ENCODE measurements around the gene PARVA. TPM values are rescaled to one million over a fixed set of nuclear protein-coding genes. Genes with fewer than 3 reads are reported as not detected.

Gene PARVA
- total and polyA plus RNA-seq, 4 experiments from 2014 or later = 0.75 to 2.4 (median 1.4) TPM

- H3K9me3 ChIP-seq (ENCODE audit: control insufficient read depth in 1 of 2, low read length in 2 of 2) = no peaks in the 10 kb centered on the region
- intact Hi-C loops (cut with micrococcal nuclease) = no loop called here
- peaks cover 0 to 3% of the 10 kb centered on the region in 2 donors for H3K27me3 Mint-ChIP-seq
- H3K36me3 Mint-ChIP-seq = no peaks in the 10 kb centered on the region
- H3K4me3 Mint-ChIP-seq = no peak overlapping the region
- no peaks in the 10 kb centered on the region for H3K36me3 ChIP-seq (ENCODE audit: insufficient read depth, low read length)
- H3K4me3 ChIP-seq (ENCODE audit: low read length in 2 of 2) = no peak overlapping the region
- H3K4me1 Mint-ChIP-seq = no peaks in the 10 kb centered on the region
- no peak for DNase-seq
- POLR2A ChIA-PET (ENCODE audit: partially characterized antibody) = no interaction called here
- no peaks in the 10 kb centered on the region for H3K27me3 ChIP-seq (ENCODE audit: insufficient read depth, low read length)
- H3K9me3 Mint-ChIP-seq = no peaks in the 10 kb centered on the region
- H3K4me1 ChIP-seq (ENCODE audit: insufficient read depth, low read length) = no peaks in the 10 kb centered on the region
- CTCF ChIA-PET (ENCODE audit: partially characterized antibody) = no interaction called here
- H3K27ac Mint-ChIP-seq = no peak overlapping the region
- no peak overlapping the region for H3K27ac ChIP-seq (ENCODE audit: low read depth, low read length)
These were observed 148.2 kb downstream of the PARVA start for GRCh38 chr11:12525466-12526055.

DNA sequence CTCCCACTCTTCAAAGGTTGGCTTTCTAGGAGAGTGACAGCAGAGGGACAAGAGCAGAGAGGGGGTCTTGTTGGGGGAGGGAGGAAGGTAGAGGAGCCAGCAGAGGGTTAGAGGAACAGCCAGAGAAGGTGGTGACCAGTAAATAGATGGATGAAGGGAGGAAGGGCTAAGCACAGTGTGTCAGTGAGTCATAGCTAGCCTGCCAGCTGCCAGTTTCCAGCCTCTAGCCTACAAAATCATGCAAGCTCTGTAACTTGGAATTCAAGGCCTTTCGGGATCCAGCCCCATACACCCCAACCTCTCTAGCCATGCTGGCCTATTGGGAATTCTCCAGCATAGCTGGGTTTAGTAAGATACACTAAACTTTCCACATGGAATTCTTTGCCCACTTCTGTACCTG, 149.4 kb downstream of the PARVA start:
- no peaks in the 10 kb centered on the region for H3K4me1 ChIP-seq (ENCODE audit: insufficient read depth, low read length)
- Mint-ChIP-seq H3K9me3 (no peaks in the 10 kb centered on the region), H3K4me1 (no peaks in the 10 kb centered on the region), H3K27me3 (peaks cover 0 to 3% of the 10 kb centered on the region in 2 donors), H3K36me3 (no peaks in the 10 kb centered on the region), H3K27ac (no peak overlapping the region), H3K4me3 (no peak overlapping the region)
- POLR2A ChIA-PET (ENCODE audit: partially characterized antibody) = no interaction called here
- no peak overlapping the region for H3K4me3 ChIP-seq (ENCODE audit: low read length in 2 of 2)
- no peak for DNase-seq
- intact Hi-C loops (cut with micrococcal nuclease) = no loop called here
- H3K36me3 ChIP-seq (ENCODE audit: insufficient read depth, low read length) = no peaks in the 10 kb centered on the region
- CTCF ChIA-PET (ENCODE audit: partially characterized antibody) = no interaction called here
- no peak overlapping the region for H3K27ac ChIP-seq (ENCODE audit: low read depth, low read length)
- no peaks in the 10 kb centered on the region for H3K27me3 ChIP-seq (ENCODE audit: insufficient read depth, low read length)
- no peaks in the 10 kb centered on the region for H3K9me3 ChIP-seq (ENCODE audit: control insufficient read depth in 1 of 2, low read length in 2 of 2)

DNA sequence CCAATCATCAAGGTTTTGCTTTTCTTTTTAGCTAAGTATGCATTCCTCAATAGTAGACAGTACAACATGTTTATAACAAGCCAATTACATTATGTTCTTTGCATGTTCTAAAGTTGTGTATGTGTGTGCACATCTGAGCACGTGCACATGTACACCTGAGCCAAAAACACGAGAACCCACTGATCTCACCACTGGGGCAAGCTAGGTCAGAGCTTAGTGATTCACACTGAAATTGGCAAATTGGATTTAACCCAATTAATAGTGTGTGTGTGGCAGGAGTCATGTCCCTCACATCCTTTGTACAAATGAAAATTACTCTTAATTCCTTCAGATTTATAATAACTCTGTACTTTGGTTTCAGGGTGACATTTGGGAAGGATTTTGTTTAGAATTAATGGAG, 151.1 kb downstream of the PARVA start:
- no peaks in the 10 kb centered on the region for H3K4me1 ChIP-seq (ENCODE audit: insufficient read depth, low read length)
- H3K27me3 ChIP-seq (ENCODE audit: insufficient read depth, low read length) = no peaks in the 10 kb centered on the region
- H3K4me3 Mint-ChIP-seq = no peak overlapping the region
- no peak overlapping the region for H3K27ac ChIP-seq (ENCODE audit: low read depth, low read length)
- intact Hi-C loops (cut with micrococcal nuclease) = no loop called here
- no peaks in the 10 kb centered on the region for H3K27me3 Mint-ChIP-seq
- H3K9me3 Mint-ChIP-seq = no peaks in the 10 kb centered on the region
- no peak overlapping the region for H3K27ac Mint-ChIP-seq
- H3K4me1 Mint-ChIP-seq = no peaks in the 10 kb centered on the region
- ChIA-PET CTCF (ENCODE audit: partially characterized antibody) (no interaction called here), POLR2A (ENCODE audit: partially characterized antibody) (no interaction called here)
- no peaks in the 10 kb centered on the region for H3K9me3 ChIP-seq (ENCODE audit: control insufficient read depth in 1 of 2, low read length in 2 of 2)
- no peaks in the 10 kb centered on the region for H3K36me3 ChIP-seq (ENCODE audit: insufficient read depth, low read length)
- DNase-seq = no peak
- H3K36me3 Mint-ChIP-seq = no peaks in the 10 kb centered on the region
- no peak overlapping the region for H3K4me3 ChIP-seq (ENCODE audit: low read length in 2 of 2)

- intact Hi-C loops (cut with micrococcal nuclease) = no loop called here
These were observed 151.7 kb downstream of the PARVA start for GRCh38 chr11:12529041-12529440.

DNA sequence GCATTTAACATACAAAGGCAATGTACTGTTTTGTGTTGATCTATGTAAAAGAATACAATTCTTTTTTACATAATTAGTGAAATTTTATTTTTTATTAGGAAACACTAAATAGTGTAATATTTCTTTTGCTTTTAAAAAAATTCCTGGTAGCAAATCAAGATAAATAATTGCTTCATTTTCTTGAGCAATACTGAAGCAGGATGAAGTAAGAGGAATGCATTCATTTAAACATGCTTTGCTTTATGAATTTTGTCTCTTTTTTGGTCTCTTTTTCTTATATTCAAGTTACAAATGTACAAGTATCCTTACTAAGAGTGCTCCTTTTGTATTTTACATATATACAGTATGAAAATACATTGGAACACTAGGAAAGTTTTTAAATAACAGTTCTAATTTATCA, 152.4 kb downstream of the PARVA start:
- no peak overlapping the region for H3K4me3 Mint-ChIP-seq
- H3K27me3 Mint-ChIP-seq = peaks cover 0 to 2% of the 10 kb centered on the region in 2 donors
- no peak for DNase-seq
- H3K36me3 Mint-ChIP-seq = no peaks in the 10 kb centered on the region
- ChIA-PET CTCF (ENCODE audit: partially characterized antibody) (no interaction called here), POLR2A (ENCODE audit: partially characterized antibody) (no interaction called here)
- H3K9me3 Mint-ChIP-seq = no peaks in the 10 kb centered on the region
- no peaks in the 10 kb centered on the region for H3K4me1 ChIP-seq (ENCODE audit: insufficient read depth, low read length)
- intact Hi-C loops (cut with micrococcal nuclease) = no loop called here
- H3K27ac ChIP-seq (ENCODE audit: low read depth, low read length) = no peak overlapping the region
- no peaks in the 10 kb centered on the region for H3K36me3 ChIP-seq (ENCODE audit: insufficient read depth, low read length)
- no peaks in the 10 kb centered on the region for H3K27me3 ChIP-seq (ENCODE audit: insufficient read depth, low read length)
- H3K4me3 ChIP-seq (ENCODE audit: low read length in 2 of 2) = no peak overlapping the region
- no peaks in the 10 kb centered on the region for H3K4me1 Mint-ChIP-seq
- no peaks in the 10 kb centered on the region for H3K9me3 ChIP-seq (ENCODE audit: control insufficient read depth in 1 of 2, low read length in 2 of 2)
- H3K27ac Mint-ChIP-seq = no peak overlapping the region

More at GRCh38 chr11:12529041-12529440, 151.7 kb downstream of the PARVA start:
- ChIA-PET CTCF (ENCODE audit: partially characterized antibody) (no interaction called here), POLR2A (ENCODE audit: partially characterized antibody) (no interaction called here)
- Mint-ChIP-seq H3K4me3 (no peak overlapping the region), H3K9me3 (no peaks in the 10 kb centered on the region), H3K27me3 (no peaks in the 10 kb centered on the region), H3K27ac (no peak overlapping the region), H3K4me1 (no peaks in the 10 kb centered on the region), H3K36me3 (no peaks in the 10 kb centered on the region)
- DNase-seq = no peak
- no peaks in the 10 kb centered on the region for H3K27me3 ChIP-seq (ENCODE audit: insufficient read depth, low read length)
- H3K4me1 ChIP-seq (ENCODE audit: insufficient read depth, low read length) = no peaks in the 10 kb centered on the region
- no peaks in the 10 kb centered on the region for H3K36me3 ChIP-seq (ENCODE audit: insufficient read depth, low read length)
- H3K4me3 ChIP-seq (ENCODE audit: low read length in 2 of 2) = no peak overlapping the region
- H3K9me3 ChIP-seq (ENCODE audit: control insufficient read depth in 1 of 2, low read length in 2 of 2) = no peaks in the 10 kb centered on the region
- no peak overlapping the region for H3K27ac ChIP-seq (ENCODE audit: low read depth, low read length)

DNA sequence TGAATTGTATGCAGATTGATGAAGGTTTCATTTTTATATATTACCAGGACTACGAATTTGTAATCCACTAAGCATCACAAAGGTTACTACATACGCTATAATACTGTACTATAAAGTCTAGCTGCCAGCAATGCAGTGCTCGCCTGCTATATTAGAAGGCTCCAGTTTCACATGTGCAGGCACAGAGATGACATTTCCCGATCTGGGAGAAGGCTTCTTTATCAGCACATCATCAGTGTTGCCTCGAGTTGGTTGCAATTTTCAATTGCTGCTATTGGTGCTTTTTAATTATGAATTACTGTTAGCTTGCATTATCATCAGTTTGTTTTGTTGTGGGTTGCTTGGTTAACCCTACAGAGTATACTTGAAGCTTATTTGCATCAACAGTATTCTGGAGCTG, 153.6 kb downstream of the PARVA start:
- H3K27ac Mint-ChIP-seq = no peak overlapping the region
- peaks cover under 1 to 4% of the 10 kb centered on the region in 2 donors for H3K27me3 Mint-ChIP-seq
- no peaks in the 10 kb centered on the region for H3K4me1 ChIP-seq (ENCODE audit: insufficient read depth, low read length)
- CTCF ChIA-PET (ENCODE audit: partially characterized antibody) = interaction anchor here (1.9 kb wide), 1 partner anchor 8 kb away, joined by 4 read pairs; no protein-coding TSS in a partner anchor
- H3K36me3 ChIP-seq (ENCODE audit: insufficient read depth, low read length) = no peaks in the 10 kb centered on the region
- H3K27ac ChIP-seq (ENCODE audit: low read depth, low read length) = no peak overlapping the region
- H3K4me1 Mint-ChIP-seq = no peaks in the 10 kb centered on the region
- H3K4me3 Mint-ChIP-seq = no peak overlapping the region
- no peak overlapping the region for H3K4me3 ChIP-seq (ENCODE audit: low read length in 2 of 2)
- no peaks in the 10 kb centered on the region for H3K9me3 ChIP-seq (ENCODE audit: control insufficient read depth in 1 of 2, low read length in 2 of 2)
- H3K27me3 ChIP-seq (ENCODE audit: insufficient read depth, low read length) = no peaks in the 10 kb centered on the region
- intact Hi-C loops (cut with micrococcal nuclease) = no loop called here
- no peaks in the 10 kb centered on the region for H3K9me3 Mint-ChIP-seq
- H3K36me3 Mint-ChIP-seq = no peaks in the 10 kb centered on the region
- DNase-seq = no peak
- POLR2A ChIA-PET (ENCODE audit: partially characterized antibody) = no interaction called here

DNA sequence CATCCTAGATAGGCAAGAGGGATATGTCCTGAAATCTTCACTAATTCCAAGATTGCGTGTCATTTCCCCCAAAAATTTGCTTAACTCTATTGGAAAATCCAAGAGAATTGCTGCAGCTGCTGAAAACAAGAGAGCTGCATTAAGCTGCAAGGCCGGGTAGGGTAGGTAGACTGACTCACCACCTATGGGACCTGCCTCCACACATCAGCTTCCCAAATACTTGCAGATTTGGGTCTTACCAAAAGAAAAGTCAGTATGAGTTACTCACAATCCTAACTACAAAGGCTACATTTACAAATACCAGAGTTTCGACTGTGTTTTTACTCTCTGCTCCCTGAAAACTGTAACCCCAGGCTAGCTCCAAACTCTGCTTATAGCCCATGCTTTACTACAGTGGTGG, 154.3 kb downstream of the PARVA start:
- ChIA-PET CTCF (ENCODE audit: partially characterized antibody) (interaction anchor here (1.9 kb wide), 1 partner anchor 9 kb away, joined by 4 read pairs; no protein-coding TSS in a partner anchor), POLR2A (ENCODE audit: partially characterized antibody) (no interaction called here)
- H3K4me1 Mint-ChIP-seq = no peaks in the 10 kb centered on the region
- no peak for DNase-seq
- intact Hi-C loops (cut with micrococcal nuclease) = no loop called here
- no peak overlapping the region for H3K4me3 ChIP-seq (ENCODE audit: low read length in 2 of 2)
- H3K27me3 ChIP-seq (ENCODE audit: insufficient read depth, low read length) = no peaks in the 10 kb centered on the region
- H3K27ac ChIP-seq (ENCODE audit: low read depth, low read length) = no peak overlapping the region
- no peaks in the 10 kb centered on the region for H3K36me3 Mint-ChIP-seq
- H3K9me3 Mint-ChIP-seq = no peaks in the 10 kb centered on the region
- H3K27me3 Mint-ChIP-seq = peaks cover 4 to 11% of the 10 kb centered on the region in 2 donors
- H3K4me1 ChIP-seq (ENCODE audit: insufficient read depth, low read length) = no peaks in the 10 kb centered on the region
- no peaks in the 10 kb centered on the region for H3K36me3 ChIP-seq (ENCODE audit: insufficient read depth, low read length)
- H3K27ac Mint-ChIP-seq = no peak overlapping the region
- no peak overlapping the region for H3K4me3 Mint-ChIP-seq
- no peaks in the 10 kb centered on the region for H3K9me3 ChIP-seq (ENCODE audit: control insufficient read depth in 1 of 2, low read length in 2 of 2)

GRCh38 chr11:12532580-12532979, 155.2 kb downstream of the PARVA start:
- no peak for DNase-seq
- no peaks in the 10 kb centered on the region for H3K27me3 ChIP-seq (ENCODE audit: insufficient read depth, low read length)
- H3K4me1 Mint-ChIP-seq = no peaks in the 10 kb centered on the region
- no peak overlapping the region for H3K27ac ChIP-seq (ENCODE audit: low read depth, low read length)
- CTCF ChIA-PET (ENCODE audit: partially characterized antibody) = interaction anchor here (1.9 kb wide), 1 partner anchor 10 kb away, joined by 4 read pairs; no protein-coding TSS in a partner anchor
- H3K27ac Mint-ChIP-seq = no peak overlapping the region
- no peaks in the 10 kb centered on the region for H3K36me3 ChIP-seq (ENCODE audit: insufficient read depth, low read length)
- POLR2A ChIA-PET (ENCODE audit: partially characterized antibody) = no interaction called here
- no peaks in the 10 kb centered on the region for H3K9me3 ChIP-seq (ENCODE audit: control insufficient read depth in 1 of 2, low read length in 2 of 2)
- H3K9me3 Mint-ChIP-seq = no peaks in the 10 kb centered on the region
- intact Hi-C loops (cut with micrococcal nuclease) = no loop called here
- no peaks in the 10 kb centered on the region for H3K4me1 ChIP-seq (ENCODE audit: insufficient read depth, low read length)
- H3K4me3 Mint-ChIP-seq = no peak overlapping the region
- H3K4me3 ChIP-seq (ENCODE audit: low read length in 2 of 2) = no peak overlapping the region
- no peaks in the 10 kb centered on the region for H3K36me3 Mint-ChIP-seq
- H3K27me3 Mint-ChIP-seq = peaks cover 10 to 15% of the 10 kb centered on the region in 2 donors
